Activated T-helper 17 cell treated with anti-CD3 and anti-CD28 coated beads, Interleukin-2, amount 50 U/mL, for 72 hours (primary cell): ENCODE measurements around the gene TBPL1. TPM values are rescaled to one million over a fixed set of nuclear protein-coding genes. Genes with fewer than 3 reads are reported as not detected.

ENCODE experiments used
- ATAC-seq: fragments of 150-1000 bp; cut with Tn5 transposase; replicated peaks from 2 replicates; pipeline ENCODE4 v1.10.0; 2021; ENCODE audit warnings: mild to moderate bottlenecking, moderate library complexity
- H3K27ac Mint-ChIP-seq: one replicate; pipeline ENCODE4 v1.8.0; 2022; ENCODE audit warnings: mixed read lengths
- H3K27me3 Mint-ChIP-seq: one replicate; pipeline ENCODE4 v1.8.0; 2022; ENCODE audit warnings: mixed read lengths
- H3K36me3 Mint-ChIP-seq: one replicate; pipeline ENCODE4 v1.8.0; 2022; ENCODE audit warnings: low read depth, mild to moderate bottlenecking, mixed read lengths
- H3K4me1 Mint-ChIP-seq: one replicate; pipeline ENCODE4 v1.8.0; 2022; ENCODE audit warnings: mixed read lengths
- H3K4me3 Mint-ChIP-seq: one replicate; pipeline ENCODE4 v1.8.0; 2022; ENCODE audit warnings: mild to moderate bottlenecking, mixed read lengths
- H3K9me3 Mint-ChIP-seq: one replicate; pipeline ENCODE4 v1.8.0; 2022; ENCODE audit warnings: mixed read lengths
- total RNA-seq, 2 donors: library from RNA; stranded (reverse); gene quantifications; one replicate each; pipeline ENCODE4 v1.2.3, GENCODE V29; 2022

Gene TBPL1
- total RNA-seq, 2 donors from 2014 or later = 14.7 to 25.8 TPM

GRCh38 chr6:133999305-133999704 lies 46.3 kb downstream of the TBPL1 start:
- peaks cover 4% of the 10 kb centered on the region for H3K27me3 Mint-ChIP-seq
- H3K9me3 Mint-ChIP-seq = no peaks in the 10 kb centered on the region
- H3K27ac Mint-ChIP-seq = no peak overlapping the region
- ATAC-seq = no peak
- no peaks in the 10 kb centered on the region for H3K36me3 Mint-ChIP-seq
- no peaks in the 10 kb centered on the region for H3K4me1 Mint-ChIP-seq
- H3K4me3 Mint-ChIP-seq = no peak overlapping the region

- H3K4me1 Mint-ChIP-seq = no peaks in the 10 kb centered on the region
- H3K27ac Mint-ChIP-seq = no peak overlapping the region
- peaks cover 8% of the 10 kb centered on the region for H3K27me3 Mint-ChIP-seq
- H3K9me3 Mint-ChIP-seq = no peaks in the 10 kb centered on the region
- no peaks in the 10 kb centered on the region for H3K36me3 Mint-ChIP-seq
- no peak overlapping the region for H3K4me3 Mint-ChIP-seq
- ATAC-seq = no peak
Measured at GRCh38 chr6:134000443-134000842, 47.4 kb downstream of the TBPL1 start.

- H3K4me3 Mint-ChIP-seq = no peak overlapping the region
- H3K27ac Mint-ChIP-seq = no peak overlapping the region
- ATAC-seq = no peak
- peaks cover 14% of the 10 kb centered on the region for H3K27me3 Mint-ChIP-seq
- H3K9me3 Mint-ChIP-seq = no peaks in the 10 kb centered on the region
- H3K36me3 Mint-ChIP-seq = no peaks in the 10 kb centered on the region
- no peaks in the 10 kb centered on the region for H3K4me1 Mint-ChIP-seq
Measured at GRCh38 chr6:134002821-134003220, 49.8 kb downstream of the TBPL1 start.

GRCh38 chr6:134003542-134003951 lies 50.5 kb downstream of the TBPL1 start:
- Mint-ChIP-seq H3K27me3 (peaks cover 16% of the 10 kb centered on the region), H3K4me1 (no peaks in the 10 kb centered on the region), H3K4me3 (no peak overlapping the region), H3K36me3 (no peaks in the 10 kb centered on the region), H3K27ac (no peak overlapping the region), H3K9me3 (no peaks in the 10 kb centered on the region)
- ATAC-seq = no peak

- no peaks in the 10 kb centered on the region for H3K4me1 Mint-ChIP-seq
- H3K27me3 Mint-ChIP-seq = peaks cover 16% of the 10 kb centered on the region
- no peaks in the 10 kb centered on the region for H3K9me3 Mint-ChIP-seq
- no peak overlapping the region for H3K4me3 Mint-ChIP-seq
- no peak overlapping the region for H3K27ac Mint-ChIP-seq
- H3K36me3 Mint-ChIP-seq = no peaks in the 10 kb centered on the region
- ATAC-seq = no peak
Measured at GRCh38 chr6:134004714-134005113, 51.7 kb downstream of the TBPL1 start.

GRCh38 chr6:134005800-134006199 lies 52.8 kb downstream of the TBPL1 start:
- ATAC-seq = no peak
- H3K27ac Mint-ChIP-seq = no peak overlapping the region
- H3K9me3 Mint-ChIP-seq = no peaks in the 10 kb centered on the region
- H3K36me3 Mint-ChIP-seq = no peaks in the 10 kb centered on the region
- H3K4me1 Mint-ChIP-seq = no peaks in the 10 kb centered on the region
- H3K4me3 Mint-ChIP-seq = no peak overlapping the region
- peaks cover 16% of the 10 kb centered on the region for H3K27me3 Mint-ChIP-seq

- Mint-ChIP-seq H3K4me3 (no peak overlapping the region), H3K27me3 (peaks cover 16% of the 10 kb centered on the region), H3K9me3 (no peaks in the 10 kb centered on the region), H3K4me1 (no peaks in the 10 kb centered on the region), H3K36me3 (no peaks in the 10 kb centered on the region), H3K27ac (no peak overlapping the region)
- no peak for ATAC-seq
Measured at GRCh38 chr6:134007077-134007476, 54.1 kb downstream of the TBPL1 start.

- no peaks in the 10 kb centered on the region for H3K36me3 Mint-ChIP-seq
- H3K9me3 Mint-ChIP-seq = no peaks in the 10 kb centered on the region
- peak; percentile 92 for ATAC-seq
- peaks cover 15% of the 10 kb centered on the region for H3K27me3 Mint-ChIP-seq
- H3K4me3 Mint-ChIP-seq = no peak overlapping the region
- H3K4me1 Mint-ChIP-seq = no peaks in the 10 kb centered on the region
- H3K27ac Mint-ChIP-seq = no peak overlapping the region
Measured at GRCh38 chr6:134009876-134010275, 56.9 kb downstream of the TBPL1 start.

- Mint-ChIP-seq H3K27me3 (peaks cover 17% of the 10 kb centered on the region), H3K4me3 (no peak overlapping the region), H3K27ac (no peak overlapping the region), H3K36me3 (no peaks in the 10 kb centered on the region), H3K4me1 (no peaks in the 10 kb centered on the region), H3K9me3 (no peaks in the 10 kb centered on the region)
- ATAC-seq = peak; percentile 12
Measured at GRCh38 chr6:134010400-134010799, 57.4 kb downstream of the TBPL1 start.

GRCh38 chr6:134010974-134011373 lies 58.0 kb downstream of the TBPL1 start:
- Mint-ChIP-seq H3K27me3 (peaks cover 14% of the 10 kb centered on the region), H3K4me3 (no peak overlapping the region), H3K27ac (no peak overlapping the region), H3K9me3 (no peaks in the 10 kb centered on the region), H3K4me1 (no peaks in the 10 kb centered on the region), H3K36me3 (no peaks in the 10 kb centered on the region)
- no peak for ATAC-seq

GRCh38 chr6:134014588-134015137 lies 61.6 kb downstream of the TBPL1 start:
- H3K9me3 Mint-ChIP-seq = no peaks in the 10 kb centered on the region
- H3K4me3 Mint-ChIP-seq = no peak overlapping the region
- H3K4me1 Mint-ChIP-seq = no peaks in the 10 kb centered on the region
- H3K27ac Mint-ChIP-seq = no peak overlapping the region
- no peak for ATAC-seq
- H3K36me3 Mint-ChIP-seq = no peaks in the 10 kb centered on the region
- peaks cover 17% of the 10 kb centered on the region for H3K27me3 Mint-ChIP-seq

- H3K9me3 Mint-ChIP-seq = no peaks in the 10 kb centered on the region
- peaks cover 17% of the 10 kb centered on the region for H3K27me3 Mint-ChIP-seq
- no peak overlapping the region for H3K27ac Mint-ChIP-seq
- no peaks in the 10 kb centered on the region for H3K36me3 Mint-ChIP-seq
- no peaks in the 10 kb centered on the region for H3K4me1 Mint-ChIP-seq
- H3K4me3 Mint-ChIP-seq = no peak overlapping the region
- ATAC-seq = no peak
Measured at GRCh38 chr6:134015719-134016557, 62.9 kb downstream of the TBPL1 start.

- no peaks in the 10 kb centered on the region for H3K9me3 Mint-ChIP-seq
- no peak overlapping the region for H3K4me3 Mint-ChIP-seq
- no peak for ATAC-seq
- no peaks in the 10 kb centered on the region for H3K4me1 Mint-ChIP-seq
- H3K27ac Mint-ChIP-seq = no peak overlapping the region
- peaks cover 17% of the 10 kb centered on the region for H3K27me3 Mint-ChIP-seq
- no peaks in the 10 kb centered on the region for H3K36me3 Mint-ChIP-seq
Measured at GRCh38 chr6:134016558-134016814, 63.5 kb downstream of the TBPL1 start.

GRCh38 chr6:134020071-134020470 lies 67.0 kb downstream of the TBPL1 start:
- no peak overlapping the region for H3K27ac Mint-ChIP-seq
- H3K4me3 Mint-ChIP-seq = no peak overlapping the region
- no peak for ATAC-seq
- H3K9me3 Mint-ChIP-seq = no peaks in the 10 kb centered on the region
- peaks cover 10% of the 10 kb centered on the region for H3K27me3 Mint-ChIP-seq
- no peaks in the 10 kb centered on the region for H3K36me3 Mint-ChIP-seq
- no peaks in the 10 kb centered on the region for H3K4me1 Mint-ChIP-seq

GRCh38 chr6:134020543-134020942 lies 67.5 kb downstream of the TBPL1 start:
- Mint-ChIP-seq H3K9me3 (no peaks in the 10 kb centered on the region), H3K36me3 (no peaks in the 10 kb centered on the region), H3K27ac (no peak overlapping the region), H3K4me3 (no peak overlapping the region), H3K4me1 (no peaks in the 10 kb centered on the region), H3K27me3 (peaks cover 9% of the 10 kb centered on the region)
- ATAC-seq = no peak
